HepG2 (cell line): ENCODE results near the gene TMEM121. TPM values are rescaled to one million over a fixed set of nuclear protein-coding genes. Genes with fewer than 3 reads are reported as not detected.
"Not testable (repeated sequence)": the region's sequence is repeated elsewhere in the genome, so short reads cannot be mapped to it uniquely, and the experiment has no call there.

Source experiments
- ATAC-seq: fragments of 200-7000 bp; cut with Tn5 transposase; 3 replicates; pipeline ENCODE4 v1.9.1; 2020; ENCODE audit warnings: mild to moderate bottlenecking, moderate library complexity
- BruUV-seq: library from RNA; stranded (reverse); fragments of 400-500 nt; replicated peaks from 2 replicates; lab custom pipeline; 2021; lab: Mats Ljungman, UMichigan
- CTCF ChIA-PET: fragments of 300-600 bp; formaldehyde crosslinking; extraction: SDS; loops from one replicate; lab custom pipeline; 2021; ENCODE audit warnings: low total read pairs, inconsistent platforms, low intra/inter-chr PET ratio; lab: Yijun Ruan, JAX
- POLR2A ChIA-PET: fragments of 350-600 bp; sonication (Branson Sonifier 250); formaldehyde crosslinking; loops from one replicate; lab custom pipeline; 2020; ENCODE audit warnings: antibody characterized with exemption, inconsistent platforms; lab: Yijun Ruan, JAX
- DNase-seq: peaks from one replicate; pipeline ENCODE4 v3.0.0-alpha.2; 2015; ENCODE audit warnings: low spot score
- FAIRE-seq: peaks from 3 replicates; lab custom pipeline; 2011; peaks lifted over from hg19 to GRCh38; lab: Jason Lieb, UNC
- H2AFZ ChIP-seq: one replicate; pipeline ENCODE4 v1.6.1; 2011; ENCODE audit warnings: low read length, inconsistent platforms
- H3K27ac ChIP-seq: fragments of 300-600 bp; 3 replicates; pipeline ENCODE4 v1.8.0; 2011; ENCODE audit warnings: mixed run types, mild to moderate bottlenecking, mixed read lengths, low read length, inconsistent platforms; ENCODE audit not compliant: insufficient read depth; ENCODE audit errors: extremely low read length
- H3K27me3 ChIP-seq, 2 experiments: fragments of 200-600 bp in 1 of 2; 2 replicates in 1 of 2; 3 replicates in 1 of 2; pipeline versions ENCODE4 v1.6.0 to v1.8.0; 2011; ENCODE audit warnings: low read length in 2 of 2, mild to moderate bottlenecking in 2 of 2, moderate library complexity in 2 of 2, inconsistent platforms in 1 of 2; ENCODE audit not compliant: insufficient read depth in 2 of 2, control insufficient read depth in 1 of 2
- H3K36me3 ChIP-seq, 2 experiments: fragments of 200-600 bp in 1 of 2; replicated peaks in 1 of 2; 2 replicates in 1 of 2; 3 replicates in 1 of 2; pipeline versions ENCODE4 v1.5.1 to v1.8.0; 2011; ENCODE audit warnings: low read length in 2 of 2, inconsistent platforms in 1 of 2; ENCODE audit not compliant: insufficient read depth in 2 of 2, control insufficient read depth in 1 of 2
- H3K4me1 ChIP-seq: 2 replicates; pipeline ENCODE4 v1.5.1; 2012; ENCODE audit warnings: low read length, inconsistent platforms; ENCODE audit not compliant: insufficient read depth
- H3K4me2 ChIP-seq: 2 replicates; pipeline ENCODE4 v1.6.0; 2011; ENCODE audit warnings: low read depth, low read length, inconsistent platforms
- H3K4me3 ChIP-seq, 3 experiments: fragments of 200-600 bp in 1 of 3; sonication (generic), shearing (Covaris generic) in 1 of 3; replicated peaks in 1 of 3; 2 replicates each; pipeline ENCODE4 v1.5.1; 2011 to 2016; ENCODE audit warnings: low read length in 3 of 3, inconsistent platforms in 2 of 3, low read depth in 2 of 3, mild to moderate bottlenecking in 2 of 3, control low read depth in 1 of 3, mixed read lengths in 1 of 3; ENCODE audit not compliant: insufficient read depth in 1 of 3
- H3K79me2 ChIP-seq: one replicate; pipeline ENCODE4 v1.6.1; 2011; ENCODE audit warnings: low read length, inconsistent platforms; ENCODE audit not compliant: insufficient read depth
- H3K9ac ChIP-seq: 2 replicates; pipeline ENCODE4 v1.6.0; 2011; ENCODE audit warnings: mild to moderate bottlenecking, low read depth, low read length, inconsistent platforms; ENCODE audit not compliant: insufficient read depth
- H3K9me3 ChIP-seq: 2 replicates; pipeline ENCODE4 v1.5.1; 2012; ENCODE audit warnings: mild to moderate bottlenecking, low read length
- H4K20me1 ChIP-seq: 2 replicates; pipeline ENCODE4 v1.6.0; 2011; ENCODE audit warnings: inconsistent platforms, mild to moderate bottlenecking, low read length, moderate library complexity; ENCODE audit not compliant: insufficient read depth
- ATF7 ChIP-seq, 2 experiments: fragments of 450-650 bp in 1 of 2; sonication (generic) in 1 of 2; formaldehyde crosslinking in 1 of 2; IDR thresholded peaks; 2 replicates each; pipeline versions ENCODE4 v1.4.0 to v1.6.1; 2016 to 2020; ENCODE audit warnings: antibody characterized with exemption in 1 of 2, mild to moderate bottlenecking in 1 of 2, missing genetic modification reagents in 1 of 2
- ATM ChIP-seq: fragments of 450-650 bp; IDR thresholded peaks from 2 replicates; pipeline ENCODE4 v1.7.1; 2017; ENCODE audit warnings: mild to moderate bottlenecking, borderline replicate concordance
- FOXP1 ChIP-seq, 2 experiments: fragments of 450-650 bp in 1 of 2; IDR thresholded peaks; 2 replicates each; pipeline ENCODE4 v1.6.1; 2017 to 2018; ENCODE audit warnings: antibody characterized with exemption in 1 of 2
- LCORL ChIP-seq, 2 experiments: fragments of 450-650 bp in 1 of 2; sonication (generic) in 1 of 2; formaldehyde crosslinking in 1 of 2; IDR thresholded peaks; 2 replicates each; pipeline versions ENCODE4 v1.5.0 to v1.6.1; 2017 to 2020; ENCODE audit warnings: antibody characterized with exemption in 1 of 2, missing genetic modification reagents in 1 of 2
- PHB2 ChIP-seq: fragments of 450-650 bp; IDR thresholded peaks from 2 replicates; pipeline ENCODE4 v1.6.1; 2018; ENCODE audit not compliant: partially characterized antibody
- PLRG1 ChIP-seq: fragments of 450-650 bp; conservative IDR thresholded peaks from 2 replicates; pipeline ENCODE4 v1.6.1; 2016
- WGBS: methylation state at CpG from one replicate; pipeline ENCODE4 v1.1.6; 2017; ENCODE audit warnings: low lambda C conversion rate; 5-methylcytosine and 5-hydroxymethylcytosine counted together
- in situ Hi-C: cut with HindIII; loops from 2 replicates; pipeline ENCODE4 v1.10.0; 2017; ENCODE audit warnings: low pct_unique_long_range_greater_than_20kb; ENCODE audit not compliant: extremely low pct_ligation_motif_present
- intact Hi-C: fragments of 100-400 bp; cut with micrococcal nuclease; formaldehyde crosslinking; loops from one replicate; pipeline ENCODE4 v1.10.0; 2022; ENCODE audit not compliant: unreplicated experiment
- polyA plus RNA-seq, 8 experiments: library from polyadenylated mRNA; depleted of rRNA in 3 of 8; stranded (reverse) in 7 of 8; unstranded in 1 of 8; fragments of >200 nt; fragmentation: Illumina TruSeq in 4 of 8; extraction: Trizol in 4 of 8; gene quantifications; 2 replicates each; pipeline versions ENCODE4 v1.2.1 to v1.2.3, GENCODE V29; 2011 to 2016; ENCODE audit warnings: low read depth in 4 of 8, missing spikeins in 1 of 8, mixed read lengths in 1 of 8; ENCODE audit not compliant: insufficient read depth in 1 of 8
- total RNA-seq, 5 experiments: library from RNA; depleted of rRNA; stranded (reverse); fragments of >200 nt; fragmentation: Illumina TruSeq; extraction: Trizol; gene quantifications; 2 replicates each; pipeline ENCODE4 v1.2.3, GENCODE V29; 2016; ENCODE audit warnings: low read depth in 1 of 5
- TF ChIP-seq, protein P1 (sequence below): fragments of 450-650 bp; IDR thresholded peaks from 2 replicates; pipeline ENCODE4 v1.6.1; 2017
- TF ChIP-seq, protein P2 (sequence below): sonication (generic); formaldehyde crosslinking; IDR thresholded peaks from 2 replicates; pipeline ENCODE4 v1.9.0; 2021; ENCODE audit warnings: mild to moderate bottlenecking, missing genetic modification reagents

TMEM121 gene
- total and polyA plus RNA-seq, 2 of the 13 experiments (the other 11 are each of a cell fraction or from before 2014, with no cell fraction given): 6.6 to 19.0 TPM

DNA sequence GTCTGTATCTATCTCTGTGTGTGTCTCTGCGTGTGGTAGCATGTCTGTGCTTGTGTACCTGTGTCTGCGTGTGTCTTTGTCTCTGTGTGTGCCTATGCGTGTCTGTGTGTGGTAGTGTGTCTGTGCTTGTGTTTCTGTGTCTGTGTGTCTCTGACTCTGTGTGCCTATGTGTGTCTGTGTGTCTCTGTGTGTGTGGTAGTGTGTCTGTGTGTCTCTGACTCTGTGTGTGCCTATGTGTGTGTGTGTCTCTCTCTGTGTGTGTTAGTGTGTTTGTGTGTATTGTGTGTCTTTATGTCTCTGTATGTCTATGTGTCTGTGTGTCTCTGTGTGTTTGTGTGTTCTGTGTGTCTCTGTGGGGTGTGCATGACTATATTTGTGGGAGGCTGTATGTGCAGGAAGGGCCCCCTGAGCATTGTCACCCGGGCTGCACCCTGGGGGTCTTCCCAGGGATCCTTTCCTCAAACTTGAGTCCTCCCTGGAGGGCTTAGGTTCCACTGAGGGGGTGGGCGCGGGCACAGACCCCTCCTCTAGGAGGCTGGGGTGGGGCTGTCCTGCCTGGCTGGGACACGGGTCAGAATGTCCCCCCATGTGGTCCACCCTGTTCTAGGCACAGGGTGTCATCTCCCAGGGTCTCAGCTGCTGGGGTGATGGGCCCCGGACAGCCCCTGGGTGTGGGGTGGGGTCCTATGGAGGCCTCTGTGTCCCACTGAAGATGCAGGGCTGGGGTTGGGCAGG lies 39.0 kb downstream of the TMEM121 start:
- H3K4me3 ChIP-seq; H3K9ac ChIP-seq; H3K27me3 ChIP-seq; CTCF ChIA-PET; H3K4me2 ChIP-seq; POLR2A ChIA-PET; H3K36me3 ChIP-seq; H3K27ac ChIP-seq; H3K9me3 ChIP-seq; H3K4me1 ChIP-seq; ATAC-seq; H2AFZ ChIP-seq; DNase-seq; H4K20me1 ChIP-seq; BruUV-seq; in situ Hi-C loops; intact Hi-C loops; H3K79me2 ChIP-seq; TF ChIP-seq ATF7, LCORL, FOXP1 (CRISPR knock-in tag; IDR thresholded peaks at IDR 0.05): not testable (repeated sequence)
- WGBS: 0% methylated on average over 2 of the region's 8 CpGs
- FAIRE-seq: peak; percentile 62
- 0 out of 2 replicates have a peak, but pooled peaks have one; percentile 15 for TF ChIP-seq ATM
- peak; percentile 8; the same call in 1 of the 2 replicates for TF ChIP-seq ATF7 (IDR thresholded peaks at IDR 0.05)
- 0 out of 2 replicates have a peak, but pooled peaks have one; percentile 48 for TF ChIP-seq PLRG1
- TF ChIP-seq, protein P1, sequence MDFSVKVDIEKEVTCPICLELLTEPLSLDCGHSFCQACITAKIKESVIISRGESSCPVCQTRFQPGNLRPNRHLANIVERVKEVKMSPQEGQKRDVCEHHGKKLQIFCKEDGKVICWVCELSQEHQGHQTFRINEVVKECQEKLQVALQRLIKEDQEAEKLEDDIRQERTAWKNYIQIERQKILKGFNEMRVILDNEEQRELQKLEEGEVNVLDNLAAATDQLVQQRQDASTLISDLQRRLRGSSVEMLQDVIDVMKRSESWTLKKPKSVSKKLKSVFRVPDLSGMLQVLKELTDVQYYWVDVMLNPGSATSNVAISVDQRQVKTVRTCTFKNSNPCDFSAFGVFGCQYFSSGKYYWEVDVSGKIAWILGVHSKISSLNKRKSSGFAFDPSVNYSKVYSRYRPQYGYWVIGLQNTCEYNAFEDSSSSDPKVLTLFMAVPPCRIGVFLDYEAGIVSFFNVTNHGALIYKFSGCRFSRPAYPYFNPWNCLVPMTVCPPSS: 0 out of 2 replicates have a peak, but pooled peaks have one; percentile 20
- TF ChIP-seq PHB2: peak; percentile 58
- 0 out of 2 replicates have a peak, but pooled peaks have one; percentile 27 for TF ChIP-seq LCORL (IDR thresholded peaks at IDR 0.05)
- TF ChIP-seq FOXP1 (IDR thresholded peaks at IDR 0.05): 0 out of 2 replicates have a peak, but pooled peaks have one; percentile 18
- TF ChIP-seq, protein P2, sequence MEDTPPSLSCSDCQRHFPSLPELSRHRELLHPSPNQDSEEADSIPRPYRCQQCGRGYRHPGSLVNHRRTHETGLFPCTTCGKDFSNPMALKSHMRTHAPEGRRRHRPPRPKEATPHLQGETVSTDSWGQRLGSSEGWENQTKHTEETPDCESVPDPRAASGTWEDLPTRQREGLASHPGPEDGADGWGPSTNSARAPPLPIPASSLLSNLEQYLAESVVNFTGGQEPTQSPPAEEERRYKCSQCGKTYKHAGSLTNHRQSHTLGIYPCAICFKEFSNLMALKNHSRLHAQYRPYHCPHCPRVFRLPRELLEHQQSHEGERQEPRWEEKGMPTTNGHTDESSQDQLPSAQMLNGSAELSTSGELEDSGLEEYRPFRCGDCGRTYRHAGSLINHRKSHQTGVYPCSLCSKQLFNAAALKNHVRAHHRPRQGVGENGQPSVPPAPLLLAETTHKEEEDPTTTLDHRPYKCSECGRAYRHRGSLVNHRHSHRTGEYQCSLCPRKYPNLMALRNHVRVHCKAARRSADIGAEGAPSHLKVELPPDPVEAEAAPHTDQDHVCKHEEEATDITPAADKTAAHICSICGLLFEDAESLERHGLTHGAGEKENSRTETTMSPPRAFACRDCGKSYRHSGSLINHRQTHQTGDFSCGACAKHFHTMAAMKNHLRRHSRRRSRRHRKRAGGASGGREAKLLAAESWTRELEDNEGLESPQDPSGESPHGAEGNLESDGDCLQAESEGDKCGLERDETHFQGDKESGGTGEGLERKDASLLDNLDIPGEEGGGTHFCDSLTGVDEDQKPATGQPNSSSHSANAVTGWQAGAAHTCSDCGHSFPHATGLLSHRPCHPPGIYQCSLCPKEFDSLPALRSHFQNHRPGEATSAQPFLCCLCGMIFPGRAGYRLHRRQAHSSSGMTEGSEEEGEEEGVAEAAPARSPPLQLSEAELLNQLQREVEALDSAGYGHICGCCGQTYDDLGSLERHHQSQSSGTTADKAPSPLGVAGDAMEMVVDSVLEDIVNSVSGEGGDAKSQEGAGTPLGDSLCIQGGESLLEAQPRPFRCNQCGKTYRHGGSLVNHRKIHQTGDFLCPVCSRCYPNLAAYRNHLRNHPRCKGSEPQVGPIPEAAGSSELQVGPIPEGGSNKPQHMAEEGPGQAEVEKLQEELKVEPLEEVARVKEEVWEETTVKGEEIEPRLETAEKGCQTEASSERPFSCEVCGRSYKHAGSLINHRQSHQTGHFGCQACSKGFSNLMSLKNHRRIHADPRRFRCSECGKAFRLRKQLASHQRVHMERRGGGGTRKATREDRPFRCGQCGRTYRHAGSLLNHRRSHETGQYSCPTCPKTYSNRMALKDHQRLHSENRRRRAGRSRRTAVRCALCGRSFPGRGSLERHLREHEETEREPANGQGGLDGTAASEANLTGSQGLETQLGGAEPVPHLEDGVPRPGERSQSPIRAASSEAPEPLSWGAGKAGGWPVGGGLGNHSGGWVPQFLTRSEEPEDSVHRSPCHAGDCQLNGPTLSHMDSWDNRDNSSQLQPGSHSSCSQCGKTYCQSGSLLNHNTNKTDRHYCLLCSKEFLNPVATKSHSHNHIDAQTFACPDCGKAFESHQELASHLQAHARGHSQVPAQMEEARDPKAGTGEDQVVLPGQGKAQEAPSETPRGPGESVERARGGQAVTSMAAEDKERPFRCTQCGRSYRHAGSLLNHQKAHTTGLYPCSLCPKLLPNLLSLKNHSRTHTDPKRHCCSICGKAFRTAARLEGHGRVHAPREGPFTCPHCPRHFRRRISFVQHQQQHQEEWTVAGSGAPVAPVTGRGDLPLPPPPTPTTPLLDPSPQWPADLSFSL (CRISPR knock-in tag): peak; percentile 69; the same call in 1 of the 2 replicates
